ENCODE results near the gene PLXNA2.

The PLXNA2 gene

GRCh38 chr1:208060215-208060869 is 183.8 kb downstream of the PLXNA2 start:
- no peak overlapping the region for H4K8ac ChIP-seq (ENCODE audit: low read depth, low read length)
- WGBS, 2 donors (ENCODE audit: extremely low coverage in 2 of 2, insufficient read length in 2 of 2, insufficient replicate concordance in 1 of 2), result no CpG with 5 or more reads among the region's 17 CpGs
- H2BK120ac ChIP-seq (ENCODE audit: low read depth, low read length), result no peak overlapping the region
- H3K79me1 ChIP-seq (ENCODE audit: low read depth, low read length), result no peaks in the 10 kb centered on the region
- H3K4ac ChIP-seq (ENCODE audit: low read length), result no peak overlapping the region
- H4K91ac ChIP-seq (ENCODE audit: low read depth, low read length, poor library complexity), result no peak overlapping the region
- H3K27ac ChIP-seq (replicated peaks; ENCODE audit: low read length), result no peak overlapping the region
- H3K27me3 ChIP-seq (ENCODE audit: control insufficient read depth in 3 of 3, insufficient read depth in 3 of 3, low read depth in 1 of 3, low read length in 3 of 3), result no peaks in the 10 kb centered on the region
- no peak overlapping the region for H2BK5ac ChIP-seq (ENCODE audit: low read length)
- peaks cover 6 to 17% of the 10 kb centered on the region in 2 donors for H3K4me1 ChIP-seq (ENCODE audit: control insufficient read depth in 2 of 2, insufficient read depth in 1 of 2, low read depth in 1 of 2, low read length in 2 of 2)
- H3K9ac ChIP-seq (ENCODE audit: low read depth, low read length, poor library complexity), result no peak overlapping the region
- H3K18ac ChIP-seq (ENCODE audit: low read length), result peak overlapping the region; percentile 83
- DNase-seq (ENCODE audit: low spot score), result no peak
- H2AK5ac ChIP-seq (ENCODE audit: low read depth, low read length), result no peak overlapping the region
- H2AFZ ChIP-seq (ENCODE audit: low read length), result no peak overlapping the region
- no peak overlapping the region for H2BK12ac ChIP-seq (ENCODE audit: low read length)
- H3K23ac ChIP-seq (ENCODE audit: low read depth, low read length, poor library complexity), result peak overlapping the region; percentile 4
- no peak overlapping the region for H3K4me2 ChIP-seq (ENCODE audit: insufficient read depth, low read length, poor library complexity, severe bottlenecking)
- no peak overlapping the region for H3K4me3 ChIP-seq (ENCODE audit: low read length in 2 of 2)
- H3K14ac ChIP-seq (ENCODE audit: low read length), result no peak overlapping the region
- H3K36me3 ChIP-seq (replicated peaks in 1 of 2; ENCODE audit: control insufficient read depth in 2 of 2, insufficient read depth in 2 of 2, low read length in 2 of 2), result no peaks in the 10 kb centered on the region
- H2BK15ac ChIP-seq (ENCODE audit: low read length), result no peak overlapping the region
- H3K9me3 ChIP-seq (replicated peaks in 1 of 2; ENCODE audit: control insufficient read depth in 2 of 2, insufficient read depth in 1 of 2, low read depth in 1 of 2, low read length in 2 of 2), result no peaks in the 10 kb centered on the region

- Histone ChIP-seq H2AK5ac (ENCODE audit: low read depth, low read length) (no peak overlapping the region), H3K27ac (replicated peaks; ENCODE audit: low read length) (no peak overlapping the region), H4K8ac (ENCODE audit: low read depth, low read length) (no peak overlapping the region), H3K9ac (ENCODE audit: low read depth, low read length, poor library complexity) (no peak overlapping the region), H3K27me3 (ENCODE audit: control insufficient read depth in 3 of 3, insufficient read depth in 3 of 3, low read depth in 1 of 3, low read length in 3 of 3) (no peaks in the 10 kb centered on the region), H3K14ac (ENCODE audit: low read length) (no peak overlapping the region), H3K23ac (ENCODE audit: low read depth, low read length, poor library complexity) (no peak overlapping the region), H3K79me1 (ENCODE audit: low read depth, low read length) (no peaks in the 10 kb centered on the region), H2BK5ac (ENCODE audit: low read length) (no peak overlapping the region), H3K4ac (ENCODE audit: low read length) (no peak overlapping the region), H3K9me3 (replicated peaks in 1 of 2; ENCODE audit: control insufficient read depth in 2 of 2, insufficient read depth in 1 of 2, low read depth in 1 of 2, low read length in 2 of 2) (no peaks in the 10 kb centered on the region), H2BK15ac (ENCODE audit: low read length) (no peak overlapping the region), H3K4me3 (ENCODE audit: low read length in 2 of 2) (no peak overlapping the region), H2BK120ac (ENCODE audit: low read depth, low read length) (no peak overlapping the region), H3K36me3 (replicated peaks in 1 of 2; ENCODE audit: control insufficient read depth in 2 of 2, insufficient read depth in 2 of 2, low read length in 2 of 2) (no peaks in the 10 kb centered on the region), H4K91ac (ENCODE audit: low read depth, low read length, poor library complexity) (no peak overlapping the region), H3K18ac (ENCODE audit: low read length) (peak overlapping the region; percentile 6), H2AFZ (ENCODE audit: low read length) (no peak overlapping the region), H3K4me1 (ENCODE audit: control insufficient read depth in 2 of 2, insufficient read depth in 1 of 2, low read depth in 1 of 2, low read length in 2 of 2) (peaks cover 6 to 23% of the 10 kb centered on the region in 2 donors), H3K4me2 (ENCODE audit: insufficient read depth, low read length, poor library complexity, severe bottlenecking) (no peak overlapping the region), H2BK12ac (ENCODE audit: low read length) (no peak overlapping the region)
- no CpG with 5 or more reads among the region's 6 CpGs for WGBS, 2 donors (ENCODE audit: extremely low coverage in 2 of 2, insufficient read length in 2 of 2, insufficient replicate concordance in 1 of 2)
- DNase-seq (ENCODE audit: low spot score), result no peak
Measured at GRCh38 chr1:208059409-208060001, 184.7 kb downstream of the PLXNA2 start.

GRCh38 chr1:208058756-208059155 is 185.4 kb downstream of the PLXNA2 start:
- H3K4me2 ChIP-seq (ENCODE audit: insufficient read depth, low read length, poor library complexity, severe bottlenecking), result no peak overlapping the region
- no peak overlapping the region for H3K23ac ChIP-seq (ENCODE audit: low read depth, low read length, poor library complexity)
- H2BK120ac ChIP-seq (ENCODE audit: low read depth, low read length), result no peak overlapping the region
- no peak overlapping the region for H2BK15ac ChIP-seq (ENCODE audit: low read length)
- no peak for DNase-seq (ENCODE audit: low spot score)
- no peak overlapping the region for H2AK5ac ChIP-seq (ENCODE audit: low read depth, low read length)
- no peak overlapping the region for H3K27ac ChIP-seq (replicated peaks; ENCODE audit: low read length)
- no peak overlapping the region for H3K18ac ChIP-seq (ENCODE audit: low read length)
- no peak overlapping the region for H4K91ac ChIP-seq (ENCODE audit: low read depth, low read length, poor library complexity)
- H3K4me1 ChIP-seq (ENCODE audit: control insufficient read depth in 2 of 2, insufficient read depth in 1 of 2, low read depth in 1 of 2, low read length in 2 of 2), result peaks cover 6 to 28% of the 10 kb centered on the region in 2 donors
- H3K27me3 ChIP-seq (ENCODE audit: control insufficient read depth in 3 of 3, insufficient read depth in 3 of 3, low read depth in 1 of 3, low read length in 3 of 3), result no peaks in the 10 kb centered on the region
- H2BK5ac ChIP-seq (ENCODE audit: low read length), result no peak overlapping the region
- H4K8ac ChIP-seq (ENCODE audit: low read depth, low read length), result no peak overlapping the region
- no peak overlapping the region for H3K9ac ChIP-seq (ENCODE audit: low read depth, low read length, poor library complexity)
- H3K4ac ChIP-seq (ENCODE audit: low read length), result no peak overlapping the region
- no peak overlapping the region for H3K4me3 ChIP-seq (ENCODE audit: low read length in 2 of 2)
- H3K36me3 ChIP-seq (replicated peaks in 1 of 2; ENCODE audit: control insufficient read depth in 2 of 2, insufficient read depth in 2 of 2, low read length in 2 of 2), result no peaks in the 10 kb centered on the region
- H2AFZ ChIP-seq (ENCODE audit: low read length), result no peak overlapping the region
- WGBS, 2 donors (ENCODE audit: extremely low coverage in 2 of 2, insufficient read length in 2 of 2, insufficient replicate concordance in 1 of 2), result no CpG with 5 or more reads among the region's 4 CpGs
- H2BK12ac ChIP-seq (ENCODE audit: low read length), result no peak overlapping the region
- H3K14ac ChIP-seq (ENCODE audit: low read length), result no peak overlapping the region
- no peaks in the 10 kb centered on the region for H3K9me3 ChIP-seq (replicated peaks in 1 of 2; ENCODE audit: control insufficient read depth in 2 of 2, insufficient read depth in 1 of 2, low read depth in 1 of 2, low read length in 2 of 2)
- no peaks in the 10 kb centered on the region for H3K79me1 ChIP-seq (ENCODE audit: low read depth, low read length)

- no peaks in the 10 kb centered on the region for H3K9me3 ChIP-seq (replicated peaks in 1 of 2; ENCODE audit: control insufficient read depth in 2 of 2, insufficient read depth in 1 of 2, low read depth in 1 of 2, low read length in 2 of 2)
- H3K23ac ChIP-seq (ENCODE audit: low read depth, low read length, poor library complexity), result no peak overlapping the region
- H3K27me3 ChIP-seq (ENCODE audit: control insufficient read depth in 3 of 3, insufficient read depth in 3 of 3, low read depth in 1 of 3, low read length in 3 of 3), result no peaks in the 10 kb centered on the region
- H3K14ac ChIP-seq (ENCODE audit: low read length), result no peak overlapping the region
- H3K36me3 ChIP-seq (replicated peaks in 1 of 2; ENCODE audit: control insufficient read depth in 2 of 2, insufficient read depth in 2 of 2, low read length in 2 of 2), result no peaks in the 10 kb centered on the region
- H3K4me3 ChIP-seq (ENCODE audit: low read length in 2 of 2), result no peak overlapping the region
- peaks cover 6 to 28% of the 10 kb centered on the region in 2 donors for H3K4me1 ChIP-seq (ENCODE audit: control insufficient read depth in 2 of 2, insufficient read depth in 1 of 2, low read depth in 1 of 2, low read length in 2 of 2)
- no peak overlapping the region for H2BK120ac ChIP-seq (ENCODE audit: low read depth, low read length)
- H3K79me1 ChIP-seq (ENCODE audit: low read depth, low read length), result no peaks in the 10 kb centered on the region
- no peak overlapping the region for H3K4ac ChIP-seq (ENCODE audit: low read length)
- no peak overlapping the region for H3K4me2 ChIP-seq (ENCODE audit: insufficient read depth, low read length, poor library complexity, severe bottlenecking)
- H4K91ac ChIP-seq (ENCODE audit: low read depth, low read length, poor library complexity), result no peak overlapping the region
- no peak overlapping the region for H3K27ac ChIP-seq (replicated peaks; ENCODE audit: low read length)
- no peak overlapping the region for H2BK12ac ChIP-seq (ENCODE audit: low read length)
- H2BK5ac ChIP-seq (ENCODE audit: low read length), result no peak overlapping the region
- H3K9ac ChIP-seq (ENCODE audit: low read depth, low read length, poor library complexity), result no peak overlapping the region
- no peak for DNase-seq (ENCODE audit: low spot score)
- WGBS, 2 donors (ENCODE audit: extremely low coverage in 2 of 2, insufficient read length in 2 of 2, insufficient replicate concordance in 1 of 2), result no CpG with 5 or more reads among the region's 12 CpGs
- no peak overlapping the region for H3K18ac ChIP-seq (ENCODE audit: low read length)
- no peak overlapping the region for H4K8ac ChIP-seq (ENCODE audit: low read depth, low read length)
- no peak overlapping the region for H2AFZ ChIP-seq (ENCODE audit: low read length)
- H2AK5ac ChIP-seq (ENCODE audit: low read depth, low read length), result no peak overlapping the region
- no peak overlapping the region for H2BK15ac ChIP-seq (ENCODE audit: low read length)
Measured at GRCh38 chr1:208058267-208058666, 185.9 kb downstream of the PLXNA2 start.

All from neuronal stem cell (in vitro differentiated cells).